PC-3 (cell line): ENCODE measurements around the gene PCYOX1L. TPM values are rescaled to one million over a fixed set of nuclear protein-coding genes. Genes with fewer than 3 reads are reported as not detected.

Experiments
- ATAC-seq: fragments of 200-7000 bp; cut with Tn5 transposase; 2 replicates; pipeline ENCODE4 v1.9.1; 2020; ENCODE audit warnings: mild to moderate bottlenecking, moderate library complexity
- BruUV-seq: library from RNA; stranded (reverse); fragments of 400-500 nt; replicated peaks from 2 replicates; lab custom pipeline; 2021; lab: Mats Ljungman, UMichigan
- CTCF ChIA-PET: fragments of 300-600 bp; sonication (Branson Sonifier 250); formaldehyde crosslinking; loops from one replicate; lab custom pipeline; 2022; ENCODE audit warnings: antibody characterized with exemption; lab: Charles Lee
- POLR2A ChIA-PET: fragments of 300-600 bp; sonication (Branson Sonifier 250); formaldehyde crosslinking; loops from one replicate; lab custom pipeline; 2022; ENCODE audit warnings: antibody characterized with exemption; ENCODE audit not compliant: unreplicated experiment; lab: Charles Lee
- DNase-seq: peaks from one replicate; pipeline ENCODE4 v3.0.0-alpha.2; 2015
- H2AFZ ChIP-seq: fragments of 300-600 bp; sonication (generic); 2 replicates; pipeline ENCODE4 v1.6.0; 2016; ENCODE audit warnings: antibody characterized with exemption, low read length
- H3F3A ChIP-seq: fragments of 300-600 bp; sonication (generic); one replicate; pipeline ENCODE4 v1.6.0; 2017; ENCODE audit warnings: antibody characterized with exemption, low read length, control low read depth, mild to moderate bottlenecking; ENCODE audit not compliant: unreplicated experiment
- H3K27ac ChIP-seq: fragments of 300-600 bp; sonication (generic); 2 replicates; pipeline ENCODE4 v1.5.1; 2016; ENCODE audit warnings: mild to moderate bottlenecking, low read length
- H3K27me3 ChIP-seq: fragments of 300-600 bp; sonication (generic); 2 replicates; pipeline ENCODE4 v1.6.1; 2016; ENCODE audit warnings: low read length, mixed read lengths
- H3K36me3 ChIP-seq: fragments of 300-600 bp; sonication (generic); 2 replicates; pipeline ENCODE4 v1.6.1; 2016; ENCODE audit warnings: low read depth, mixed run types, low read length, mixed read lengths
- H3K4me1 ChIP-seq: fragments of 300-600 bp; sonication (generic); 2 replicates; pipeline ENCODE4 v1.5.1; 2016; ENCODE audit warnings: low read length; ENCODE audit not compliant: insufficient read depth
- H3K4me2 ChIP-seq: fragments of 300-600 bp; sonication (generic); 2 replicates; pipeline ENCODE4 v1.6.0; 2016; ENCODE audit warnings: low read length
- H3K4me3 ChIP-seq: fragments of 300-600 bp; sonication (generic); 2 replicates; pipeline ENCODE4 v1.5.1; 2016; ENCODE audit warnings: mild to moderate bottlenecking, low read length, mixed read lengths
- H3K79me2 ChIP-seq: fragments of 300-600 bp; sonication (generic); 2 replicates; pipeline ENCODE4 v1.6.1; 2017; ENCODE audit warnings: low read length, mixed read lengths
- H3K9ac ChIP-seq: fragments of 300-600 bp; sonication (generic); 2 replicates; pipeline ENCODE4 v1.6.0; 2016; ENCODE audit warnings: mild to moderate bottlenecking, low read length
- H3K9me2 ChIP-seq: fragments of 300-600 bp; sonication (generic); replicated peaks from 2 replicates; pipeline ENCODE4 v1.6.1; 2016; ENCODE audit warnings: mixed run types, low read length, mixed read lengths
- H3K9me3 ChIP-seq: fragments of 300-600 bp; sonication (generic); 2 replicates; pipeline ENCODE4 v1.6.1; 2016; ENCODE audit warnings: low read length, mixed read lengths
- H4K20me1 ChIP-seq: fragments of 300-600 bp; sonication (generic); 2 replicates; pipeline ENCODE4 v1.6.1; 2016; ENCODE audit warnings: low read length, mixed read lengths
- CTCF ChIP-seq: fragments of 300-600 bp; sonication (generic); conservative IDR thresholded peaks from 2 replicates; pipeline ENCODE4 v1.5.1; 2017; ENCODE audit warnings: antibody characterized with exemption, low read depth, mild to moderate bottlenecking, low read length
- EZH2 ChIP-seq: fragments of 300-600 bp; sonication (generic); IDR thresholded peaks from one replicate; pipeline ENCODE4 v1.6.1; 2017; ENCODE audit warnings: antibody characterized with exemption, mild to moderate bottlenecking, low read length; ENCODE audit not compliant: unreplicated experiment
- EZH2phosphoT487 ChIP-seq: fragments of 300-600 bp; sonication (generic); IDR thresholded peaks from 2 replicates; pipeline ENCODE4 v1.6.1; 2018; ENCODE audit warnings: mild to moderate bottlenecking, antibody characterized with exemption, low read length, borderline replicate concordance
- intact Hi-C: fragments of 100-400 bp; cut with micrococcal nuclease; formaldehyde crosslinking; loops from 2 replicates; pipeline ENCODE4 v1.9.0; 2023
- total RNA-seq: library from RNA; depleted of rRNA; stranded (reverse); fragments of >200 nt; gene quantifications from 2 replicates; pipeline ENCODE4 v1.2.3, GENCODE V29; 2014

The PCYOX1L gene
- total RNA-seq, 1 experiment from 2014 or later: 12.8 TPM

GRCh38 chr5:149362541-149362940 is 4.7 kb downstream of the PCYOX1L start:
- CTCF ChIA-PET: interaction anchor here (0.6 kb wide), 1 partner anchor 363 kb away, joined by 3 read pairs; no protein-coding TSS in a partner anchor
- ATAC-seq (no peak), DNase-seq (no peak)
- Histone ChIP-seq H2AFZ (no peak overlapping the region), H3K4me1 (peaks cover 8% of the 10 kb centered on the region), H3K36me3 (no peaks in the 10 kb centered on the region), H3K4me3 (no peak overlapping the region), H3K9ac (no peak overlapping the region), H4K20me1 (no peaks in the 10 kb centered on the region), H3K27me3 (no peaks in the 10 kb centered on the region), H3K79me2 (peaks cover 6% of the 10 kb centered on the region), H3K9me2 (no peaks in the 10 kb centered on the region), H3K27ac (no peak overlapping the region), H3F3A (no peaks in the 10 kb centered on the region), H3K9me3 (no peaks in the 10 kb centered on the region), H3K4me2 (no peak overlapping the region)
- TF ChIP-seq CTCF (no peak), EZH2 (no peak)
- POLR2A ChIA-PET: no interaction called here
- BruUV-seq: no TSS peak
- intact Hi-C loops: no loop called here

GRCh38 chr5:149363358-149363757 is 5.5 kb downstream of the PCYOX1L start:
- TF ChIP-seq EZH2: no peak
- no peak for TF ChIP-seq EZH2phosphoT487
- TF ChIP-seq CTCF: no peak
- no peaks in the 10 kb centered on the region for H3K36me3 ChIP-seq
- H4K20me1 ChIP-seq: no peaks in the 10 kb centered on the region
- POLR2A ChIA-PET: no interaction called here
- H3K27ac ChIP-seq: no peak overlapping the region
- H3K9ac ChIP-seq: no peak overlapping the region
- H3K9me2 ChIP-seq: no peaks in the 10 kb centered on the region
- no peaks in the 10 kb centered on the region for H3F3A ChIP-seq
- H2AFZ ChIP-seq: no peak overlapping the region
- H3K9me3 ChIP-seq: no peaks in the 10 kb centered on the region
- H3K4me1 ChIP-seq: peaks cover 8% of the 10 kb centered on the region
- H3K4me2 ChIP-seq: no peak overlapping the region
- H3K27me3 ChIP-seq: no peaks in the 10 kb centered on the region
- peaks cover 2% of the 10 kb centered on the region for H3K79me2 ChIP-seq
- ATAC-seq (no peak), DNase-seq (no peak)
- CTCF ChIA-PET: interaction anchor here (0.5 to 0.6 kb wide), 2 partner anchors 10 to 83 kb away, joined by 3 to 4 read pairs; no protein-coding TSS in a partner anchor
- H3K4me3 ChIP-seq: no peak overlapping the region
- intact Hi-C loops: no loop called here
- BruUV-seq: no TSS peak

GRCh38 chr5:149363936-149364335 is 6.1 kb downstream of the PCYOX1L start:
- Histone ChIP-seq H3K4me3 (no peak overlapping the region), H3K4me1 (peaks cover 2% of the 10 kb centered on the region), H2AFZ (no peak overlapping the region), H3K4me2 (no peak overlapping the region), H3F3A (no peaks in the 10 kb centered on the region), H3K27ac (no peak overlapping the region), H3K9me3 (no peaks in the 10 kb centered on the region), H3K36me3 (no peaks in the 10 kb centered on the region), H3K79me2 (no peaks in the 10 kb centered on the region), H3K27me3 (no peaks in the 10 kb centered on the region), H3K9ac (no peak overlapping the region), H3K9me2 (no peaks in the 10 kb centered on the region), H4K20me1 (no peaks in the 10 kb centered on the region)
- intact Hi-C loops: no loop called here
- no peak for ATAC-seq
- TF ChIP-seq EZH2 (no peak), EZH2phosphoT487 (no peak), CTCF (no peak)
- CTCF ChIA-PET: interaction anchor here (0.5 to 0.6 kb wide), 2 partner anchors 11 to 83 kb away, joined by 3 to 4 read pairs; no protein-coding TSS in a partner anchor
- DNase-seq: no peak
- POLR2A ChIA-PET: no interaction called here
- BruUV-seq: no TSS peak
